Astrocyte (in vitro differentiated cells and primary cell): ENCODE measurements around the gene CERT1. TPM values are rescaled to one million over a fixed set of nuclear protein-coding genes. Genes with fewer than 3 reads are reported as not detected.

Experiments used
- DNase-seq: peaks from one replicate; pipeline ENCODE4 v3.0.0-alpha.2; 2010; ENCODE audit warnings: low read depth
- FAIRE-seq: peaks from 2 replicates; lab custom pipeline; 2011; peaks lifted over from hg19 to GRCh38; lab: Jason Lieb, UNC
- H2AFZ ChIP-seq: 2 replicates; pipeline ENCODE4 v1.6.0; 2012; ENCODE audit warnings: low read depth, low read length, inconsistent platforms
- H3K27ac ChIP-seq: 2 replicates; pipeline ENCODE4 v1.5.1; 2011; ENCODE audit warnings: low read depth, low read length, inconsistent platforms
- H3K27me3 ChIP-seq: 2 replicates; pipeline ENCODE4 v1.6.0; 2011; ENCODE audit warnings: low read length, inconsistent platforms; ENCODE audit not compliant: insufficient read depth
- H3K36me3 ChIP-seq: 2 replicates; pipeline ENCODE4 v1.5.1; 2011; ENCODE audit warnings: low read length, inconsistent platforms; ENCODE audit not compliant: insufficient read depth
- H3K4me1 ChIP-seq: 2 replicates; pipeline ENCODE4 v1.5.1; 2011; ENCODE audit warnings: low read length, inconsistent platforms; ENCODE audit not compliant: insufficient read depth
- H3K4me2 ChIP-seq: 2 replicates; pipeline ENCODE4 v1.6.0; 2012; ENCODE audit warnings: low read length, inconsistent platforms
- H3K4me3 ChIP-seq: 2 replicates; pipeline ENCODE4 v1.5.1; 2011; ENCODE audit warnings: low read depth, mild to moderate bottlenecking, low read length, inconsistent platforms; ENCODE audit not compliant: insufficient read depth
- H3K79me2 ChIP-seq: 2 replicates; pipeline ENCODE4 v1.6.0; 2012; ENCODE audit warnings: mild to moderate bottlenecking, low read length, inconsistent platforms; ENCODE audit not compliant: insufficient read depth
- H3K9ac ChIP-seq: 2 replicates; pipeline ENCODE4 v1.6.0; 2012; ENCODE audit warnings: mild to moderate bottlenecking, low read length, inconsistent platforms
- H3K9me3 ChIP-seq: 2 replicates; pipeline ENCODE4 v1.5.1; 2012; ENCODE audit warnings: low read depth, mild to moderate bottlenecking, low read length, inconsistent platforms; ENCODE audit not compliant: insufficient read depth
- H4K20me1 ChIP-seq: 2 replicates; pipeline ENCODE4 v1.6.0; 2012; ENCODE audit warnings: low read length, inconsistent platforms; ENCODE audit not compliant: insufficient read depth
- H3K27ac Mint-ChIP-seq: one replicate; pipeline ENCODE4 v1.8.0; 2021; ENCODE audit warnings: mild to moderate bottlenecking, mixed read lengths; ENCODE audit not compliant: unreplicated experiment
- H3K27me3 Mint-ChIP-seq: one replicate; pipeline ENCODE4 v1.8.0; 2021; ENCODE audit warnings: low read depth, mixed read lengths; ENCODE audit not compliant: unreplicated experiment
- H3K36me3 Mint-ChIP-seq: one replicate; pipeline ENCODE4 v1.8.0; 2021; ENCODE audit warnings: low read depth, mixed read lengths; ENCODE audit not compliant: unreplicated experiment
- H3K4me1 Mint-ChIP-seq: one replicate; pipeline ENCODE4 v1.8.0; 2021; ENCODE audit warnings: low read depth, mixed read lengths; ENCODE audit not compliant: unreplicated experiment
- H3K4me3 Mint-ChIP-seq: one replicate; pipeline ENCODE4 v1.8.0; 2021; ENCODE audit warnings: mild to moderate bottlenecking, moderate library complexity, mixed read lengths; ENCODE audit not compliant: unreplicated experiment
- H3K9me3 Mint-ChIP-seq: one replicate; pipeline ENCODE4 v1.8.0; 2021; ENCODE audit warnings: mild to moderate bottlenecking, mixed read lengths; ENCODE audit not compliant: unreplicated experiment
- EZH2 ChIP-seq: IDR thresholded peaks from 2 replicates; pipeline ENCODE4 v1.6.1; 2012; ENCODE audit warnings: mild to moderate bottlenecking, low read length, inconsistent platforms; ENCODE audit not compliant: insufficient read depth
- total RNA-seq: library from RNA; stranded (reverse); gene quantifications from 2 replicates; pipeline ENCODE4 v1.2.1, GENCODE V29; 2021
- TF ChIP-seq, protein P1 (sequence below): IDR thresholded peaks from 2 replicates; pipeline ENCODE4 v1.5.1; 2011; ENCODE audit warnings: low read depth, mild to moderate bottlenecking, inconsistent platforms, low read length, moderate library complexity; ENCODE audit not compliant: insufficient read depth

Gene CERT1
- total RNA-seq, 1 donor from 2014 or later: 29.6 TPM

- peaks cover 56% of the 10 kb centered on the region for H4K20me1 ChIP-seq
- no peak for TF ChIP-seq EZH2
- TF ChIP-seq, protein P1, sequence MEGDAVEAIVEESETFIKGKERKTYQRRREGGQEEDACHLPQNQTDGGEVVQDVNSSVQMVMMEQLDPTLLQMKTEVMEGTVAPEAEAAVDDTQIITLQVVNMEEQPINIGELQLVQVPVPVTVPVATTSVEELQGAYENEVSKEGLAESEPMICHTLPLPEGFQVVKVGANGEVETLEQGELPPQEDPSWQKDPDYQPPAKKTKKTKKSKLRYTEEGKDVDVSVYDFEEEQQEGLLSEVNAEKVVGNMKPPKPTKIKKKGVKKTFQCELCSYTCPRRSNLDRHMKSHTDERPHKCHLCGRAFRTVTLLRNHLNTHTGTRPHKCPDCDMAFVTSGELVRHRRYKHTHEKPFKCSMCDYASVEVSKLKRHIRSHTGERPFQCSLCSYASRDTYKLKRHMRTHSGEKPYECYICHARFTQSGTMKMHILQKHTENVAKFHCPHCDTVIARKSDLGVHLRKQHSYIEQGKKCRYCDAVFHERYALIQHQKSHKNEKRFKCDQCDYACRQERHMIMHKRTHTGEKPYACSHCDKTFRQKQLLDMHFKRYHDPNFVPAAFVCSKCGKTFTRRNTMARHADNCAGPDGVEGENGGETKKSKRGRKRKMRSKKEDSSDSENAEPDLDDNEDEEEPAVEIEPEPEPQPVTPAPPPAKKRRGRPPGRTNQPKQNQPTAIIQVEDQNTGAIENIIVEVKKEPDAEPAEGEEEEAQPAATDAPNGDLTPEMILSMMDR: no peak
Measured at GRCh38 chr5:75340714-75341478, 170.5 kb downstream of the CERT1 start.

DNA sequence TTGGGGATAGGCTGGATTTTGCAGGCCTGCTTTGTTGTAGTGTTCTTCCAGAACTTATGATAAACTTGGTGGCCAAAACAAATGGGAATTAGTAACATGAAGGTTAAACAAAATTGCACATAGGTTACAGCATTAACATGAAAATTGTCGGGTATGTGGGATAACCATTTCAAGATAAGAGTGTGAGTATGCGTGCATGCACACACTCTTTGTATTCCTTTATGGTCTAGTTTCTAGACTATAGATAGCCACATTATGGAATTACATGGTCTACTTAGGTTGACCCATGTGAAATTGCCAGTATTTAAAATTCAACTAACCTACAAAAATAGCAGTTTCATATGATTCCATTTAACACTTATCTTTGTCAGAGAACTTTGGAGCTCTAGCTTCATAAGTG lies 173.0 kb downstream of the CERT1 start:
- Histone ChIP-seq H3K9me3 (no peaks in the 10 kb centered on the region), H3K9ac (peak overlapping the region; percentile 92), H3K4me1 (peaks cover 10% of the 10 kb centered on the region), H3K27me3 (no peaks in the 10 kb centered on the region), H2AFZ (no peak overlapping the region), H3K79me2 (peaks cover 62% of the 10 kb centered on the region), H3K36me3 (peaks cover 3% of the 10 kb centered on the region), H3K4me2 (peak overlapping the region; percentile 91), H3K4me3 (peak overlapping the region; percentile 97), H3K27ac (peak overlapping the region; percentile 1), H4K20me1 (peaks cover 51% of the 10 kb centered on the region)
- DNase-seq: no peak
- peaks cover 22% of the 10 kb centered on the region for H3K4me1 Mint-ChIP-seq
- no peaks in the 10 kb centered on the region for H3K9me3 Mint-ChIP-seq
- no peak overlapping the region for H3K4me3 Mint-ChIP-seq
- TF ChIP-seq, protein P1: no peak
- no peak for TF ChIP-seq EZH2
- no peak for FAIRE-seq
- H3K27me3 Mint-ChIP-seq: no peaks in the 10 kb centered on the region
- H3K27ac Mint-ChIP-seq: no peak overlapping the region
- no peaks in the 10 kb centered on the region for H3K36me3 Mint-ChIP-seq

More at GRCh38 chr5:75340714-75341478, 170.5 kb downstream of the CERT1 start:
- Histone ChIP-seq H3K27ac (no peak overlapping the region), H3K9me3 (no peaks in the 10 kb centered on the region), H3K36me3 (peaks cover 20% of the 10 kb centered on the region), H3K79me2 (peaks cover 82% of the 10 kb centered on the region), H3K4me1 (peaks cover 9% of the 10 kb centered on the region), H3K27me3 (no peaks in the 10 kb centered on the region), H3K4me3 (no peak overlapping the region), H2AFZ (no peak overlapping the region), H3K4me2 (peak overlapping the region; percentile 23), H3K9ac (no peak overlapping the region)
- Mint-ChIP-seq H3K9me3 (no peaks in the 10 kb centered on the region), H3K4me1 (peaks cover 22% of the 10 kb centered on the region), H3K36me3 (peaks cover 3% of the 10 kb centered on the region), H3K4me3 (peak overlapping the region; percentile 30), H3K27me3 (no peaks in the 10 kb centered on the region), H3K27ac (peak overlapping the region; percentile 58)
- no peak for DNase-seq
- no peak for FAIRE-seq
